ENCODE results near the gene CLHC1.
"Not testable (repeated sequence)": the region's sequence is repeated elsewhere in the genome, so short reads cannot be mapped to it uniquely, and the experiment has no call there.

CLHC1 gene

DNA sequence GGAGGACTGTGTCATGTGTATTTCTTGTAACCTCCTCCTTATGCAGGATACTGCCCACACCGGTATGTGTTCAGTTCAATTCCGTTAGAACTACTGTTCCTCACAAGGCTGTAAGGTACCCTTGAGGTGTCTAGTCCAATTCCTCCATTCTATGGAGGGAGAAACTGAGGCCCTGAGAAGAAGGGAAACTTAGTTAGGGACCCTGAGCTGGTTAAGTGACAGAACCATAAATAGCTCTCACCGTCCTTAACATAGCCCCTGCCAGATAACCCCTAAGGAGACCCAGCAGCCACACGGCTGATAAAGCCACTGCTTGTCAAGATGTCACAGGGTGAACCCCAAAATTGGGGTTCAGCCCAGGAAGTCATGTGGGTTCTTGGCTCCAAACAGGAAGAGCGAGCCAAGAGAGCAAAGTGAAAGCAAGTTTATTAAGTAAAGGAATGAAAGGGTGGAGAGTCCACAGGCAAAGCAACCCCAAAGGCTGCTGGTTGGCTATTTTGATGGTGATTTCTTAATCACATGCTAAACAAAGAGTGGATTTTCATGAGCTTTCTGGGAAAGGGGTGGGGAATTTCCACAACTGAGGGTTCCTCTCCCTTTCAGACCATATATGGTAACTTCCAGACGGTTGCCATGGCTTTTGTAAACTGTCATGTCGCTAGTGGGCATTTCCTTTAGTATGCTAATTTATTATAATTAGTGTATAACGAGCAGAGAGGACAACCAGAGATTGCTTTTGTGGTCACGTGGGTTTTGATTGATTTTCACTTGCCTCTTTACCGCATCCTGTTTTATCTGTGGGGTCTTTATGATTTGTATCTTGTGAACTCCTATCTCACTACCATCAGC lies 98.4 kb downstream of the CLHC1 start:
- no peak for DNase-seq

GRCh38 chr2:55130849-55131248 lies 101.2 kb downstream of the CLHC1 start:
- DNase-seq, result no peak

DNA sequence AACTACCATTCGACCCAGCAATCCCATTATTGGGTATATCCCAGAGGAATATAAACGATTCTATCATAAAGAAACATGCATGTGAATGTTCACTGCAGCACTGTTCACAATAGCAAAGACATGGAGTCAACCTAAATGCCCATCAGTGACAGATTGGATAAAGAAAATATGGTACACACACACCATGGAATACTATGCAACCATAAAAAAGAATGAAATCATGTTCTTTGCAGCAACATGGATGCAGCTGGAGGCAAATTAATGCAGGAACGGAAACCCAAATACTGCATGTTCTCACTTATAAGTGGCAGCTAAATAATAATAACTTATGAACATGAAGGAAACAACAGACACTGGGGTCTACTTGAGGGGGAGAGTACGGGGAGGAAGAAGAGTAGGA lies 105.5 kb downstream of the CLHC1 start:
- DNase-seq, result not testable (repeated sequence)
